Hepatocyte (in vitro differentiated cells): Measurements from ENCODE around the gene SLC9A7.

Experiments used
- CTCF ChIP-seq: fragments of 200-600 bp; sonication (generic); IDR thresholded peaks from 2 replicates; pipeline ENCODE4 v1.5.1; 2016; ENCODE audit warnings: antibody characterized with exemption, mild to moderate bottlenecking; ENCODE audit not compliant: poor library complexity
- EZH2 ChIP-seq: fragments of 200-600 bp; sonication (generic); IDR thresholded peaks from 2 replicates; pipeline ENCODE4 v1.6.1; 2016; ENCODE audit warnings: antibody characterized with exemption, mild to moderate bottlenecking, borderline replicate concordance

DNA sequence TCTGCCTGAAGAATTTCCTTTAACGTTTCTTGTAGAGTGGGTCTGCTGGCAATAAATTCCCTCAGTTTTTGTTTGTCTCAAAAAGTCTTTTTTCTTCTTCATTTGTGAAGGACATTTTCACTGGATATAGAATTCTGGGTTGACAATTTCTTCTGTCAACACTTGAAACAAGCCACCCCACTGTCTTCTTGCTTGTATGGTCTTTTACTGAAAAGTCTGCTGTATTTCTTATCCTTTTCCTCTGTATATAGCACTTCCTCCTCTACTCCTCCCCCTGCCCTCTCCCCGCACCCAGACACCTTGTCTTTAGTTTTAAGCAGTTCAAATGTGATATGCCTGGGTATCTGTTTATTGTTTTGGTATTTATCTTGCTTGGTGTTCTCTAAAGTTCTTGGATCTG lies 23.3 kb downstream of the SLC9A7 start:
- TF ChIP-seq EZH2 (no peak), CTCF (no peak)
